GM12865 (cell line): ENCODE results near the gene ELOA.

ENCODE experiments used
- DNase-seq: peaks from one replicate; pipeline ENCODE4 v3.0.0; 2010; ENCODE audit warnings: low read depth
- H3K4me3 ChIP-seq: 2 replicates; pipeline ENCODE4 v1.5.1; 2011; ENCODE audit warnings: mild to moderate bottlenecking, low read depth, low read length, control low read depth
- CTCF ChIP-seq: IDR thresholded peaks from 2 replicates; pipeline ENCODE4 v1.5.1; 2011; ENCODE audit warnings: low read length, control low read depth, low read depth, inconsistent platforms; ENCODE audit not compliant: insufficient read depth; ENCODE audit errors: missing control alignments

ELOA gene

GRCh38 chr1:23751815-23752200 lies 8.5 kb downstream of the ELOA start:
- no peak overlapping the region for H3K4me3 ChIP-seq
- no peak for TF ChIP-seq CTCF
- DNase-seq, result no peak

- no peak overlapping the region for H3K4me3 ChIP-seq
- no peak for TF ChIP-seq CTCF
- no peak for DNase-seq
Observed at GRCh38 chr1:23752909-23753308, 9.6 kb downstream of the ELOA start.

- DNase-seq, result no peak
- no peak for TF ChIP-seq CTCF
- H3K4me3 ChIP-seq, result no peak overlapping the region
Observed at GRCh38 chr1:23756676-23757075, 13.4 kb downstream of the ELOA start.

GRCh38 chr1:23757812-23758211 lies 14.5 kb downstream of the ELOA start:
- H3K4me3 ChIP-seq, result no peak overlapping the region
- no peak for DNase-seq
- no peak for TF ChIP-seq CTCF

- no peak for DNase-seq
- no peak overlapping the region for H3K4me3 ChIP-seq
- no peak for TF ChIP-seq CTCF
Observed at GRCh38 chr1:23759277-23759676, 16.0 kb downstream of the ELOA start.

GRCh38 chr1:23763041-23763577 lies 19.8 kb downstream of the ELOA start:
- H3K4me3 ChIP-seq, result no peak overlapping the region
- no peak for TF ChIP-seq CTCF
- DNase-seq, result no peak

GRCh38 chr1:23768733-23769132 lies 25.5 kb downstream of the ELOA start:
- DNase-seq, result no peak
- no peak for TF ChIP-seq CTCF
- H3K4me3 ChIP-seq, result no peak overlapping the region
